GM10847 (cell line): ENCODE data around the gene RINL.

Experiments
- POLR2A ChIP-seq: IDR thresholded peaks from 2 replicates; pipeline ENCODE4 v1.6.1; 2011; ENCODE audit not compliant: insufficient read length; ENCODE audit errors: extremely low read depth

Gene RINL

DNA sequence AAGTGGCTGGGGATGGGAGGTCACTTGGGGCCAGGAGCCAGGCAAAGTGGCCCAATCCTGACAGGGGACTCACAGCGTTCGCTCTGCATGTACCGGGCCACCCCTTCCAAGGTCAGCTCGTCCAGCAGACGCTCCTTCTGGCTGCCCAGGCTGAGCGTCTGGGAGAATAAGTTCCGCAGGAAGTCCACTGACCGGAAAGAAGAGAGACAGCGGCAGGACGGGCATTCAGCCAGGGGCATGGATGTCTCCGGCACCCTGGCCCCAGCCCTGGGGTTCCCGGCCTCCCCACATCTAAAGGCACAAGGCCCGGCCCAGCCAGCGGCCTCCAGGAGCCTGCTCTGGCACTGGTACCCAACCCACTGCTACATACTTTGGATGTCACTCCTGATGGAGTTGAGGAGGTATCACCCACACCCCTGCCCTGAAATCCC, 15.3 kb upstream of the RINL start:
- TF ChIP-seq POLR2A: no peak

DNA sequence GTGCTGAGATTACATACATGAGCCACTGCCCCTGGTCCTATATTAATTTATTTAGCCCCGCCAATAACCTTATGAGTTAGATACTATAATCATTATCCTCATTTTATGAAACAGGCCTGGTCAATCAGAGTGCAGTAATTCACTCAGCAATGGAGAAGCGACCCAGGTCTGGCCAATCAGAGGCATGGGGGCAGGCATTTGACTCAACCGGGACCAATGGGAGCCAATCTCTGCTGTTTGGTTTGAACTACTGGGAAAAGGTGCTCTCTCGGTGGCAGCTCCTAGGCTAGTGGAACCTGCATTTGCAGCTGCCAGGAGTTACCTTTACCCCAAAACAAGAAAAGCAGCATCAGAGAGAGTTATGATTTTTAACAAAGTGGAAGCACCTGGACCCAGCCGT, 14.8 kb upstream of the RINL start:
- TF ChIP-seq POLR2A: no peak

DNA sequence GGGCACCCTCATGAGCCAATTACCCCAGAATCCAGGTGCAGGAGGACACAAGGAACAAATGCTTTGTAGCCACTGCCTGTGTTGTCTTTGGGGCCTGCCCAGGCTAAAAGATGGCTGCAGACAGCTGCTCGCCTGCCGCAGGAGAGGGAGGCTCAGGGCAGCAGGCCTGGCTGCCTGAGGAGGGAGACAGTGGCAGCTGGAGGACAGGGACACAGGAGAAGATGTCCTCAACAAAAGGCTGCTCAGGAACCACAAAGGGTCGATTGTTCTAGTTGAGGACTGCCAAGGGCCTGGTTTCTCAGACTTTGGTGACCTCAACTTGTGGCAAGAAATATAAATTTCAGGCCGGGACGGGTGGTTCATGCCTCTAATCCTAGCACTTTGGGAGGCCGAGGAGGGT, 13.7 kb upstream of the RINL start:
- TF ChIP-seq POLR2A: no peak

DNA sequence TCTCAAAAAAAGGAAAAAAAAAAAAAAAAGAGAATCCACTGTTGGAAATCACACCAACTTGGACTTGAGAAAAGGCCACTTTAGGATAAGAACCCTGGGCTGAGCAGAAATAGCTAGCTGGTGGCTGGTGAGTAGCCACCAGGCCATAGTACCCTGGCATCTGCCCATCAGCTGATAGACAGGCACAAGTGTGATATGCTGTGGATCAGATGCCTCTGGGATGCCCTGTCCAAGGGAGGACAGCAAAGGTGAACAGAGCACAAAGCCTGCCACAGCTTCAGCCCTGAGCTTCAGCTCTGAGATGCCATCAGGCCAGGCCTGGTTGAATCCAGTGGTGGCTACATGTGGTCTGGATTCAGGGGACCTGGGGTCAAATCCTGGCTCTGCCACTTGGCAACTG, 12.6 kb upstream of the RINL start:
- no peak for TF ChIP-seq POLR2A

DNA sequence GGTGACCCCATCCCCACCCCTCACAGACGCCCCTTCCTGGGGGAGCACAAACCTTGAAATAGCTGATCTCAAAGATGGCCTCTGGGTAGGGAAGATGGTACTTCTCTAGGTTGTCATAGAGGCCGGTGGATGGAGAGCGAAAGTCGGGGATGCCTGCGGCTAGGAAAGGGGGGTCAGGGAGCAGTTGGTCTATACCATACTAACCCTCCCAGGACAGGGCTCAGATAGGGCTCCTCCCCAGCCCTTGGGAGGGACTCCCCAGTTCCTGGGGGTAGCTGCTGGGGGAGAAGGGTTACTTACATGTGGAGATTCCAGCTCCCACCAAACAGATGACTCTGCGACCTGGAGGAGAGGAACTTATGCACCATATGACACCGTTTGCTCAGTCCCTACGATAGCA, 11.7 kb upstream of the RINL start:
- TF ChIP-seq POLR2A: no peak

DNA sequence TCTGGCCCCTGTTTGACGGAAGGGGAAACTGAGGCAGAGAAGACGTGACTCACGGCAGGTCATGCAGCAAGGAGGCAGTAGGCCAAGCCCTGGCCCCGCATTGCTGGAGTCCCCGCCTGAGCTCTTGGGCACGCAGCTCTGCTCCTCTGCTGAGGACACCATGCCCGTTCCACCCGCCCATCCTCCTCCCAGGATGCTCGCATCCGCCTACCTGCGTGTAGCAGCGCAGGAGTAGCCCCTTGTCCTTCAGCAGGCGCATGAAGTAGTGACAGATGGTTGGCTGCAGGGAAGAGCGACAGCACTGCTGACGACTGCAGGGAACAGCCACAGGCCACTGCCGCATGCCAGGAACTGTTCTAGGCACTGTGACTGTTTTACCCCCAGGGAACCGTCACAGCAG, 10.8 kb upstream of the RINL start:
- no peak for TF ChIP-seq POLR2A

DNA sequence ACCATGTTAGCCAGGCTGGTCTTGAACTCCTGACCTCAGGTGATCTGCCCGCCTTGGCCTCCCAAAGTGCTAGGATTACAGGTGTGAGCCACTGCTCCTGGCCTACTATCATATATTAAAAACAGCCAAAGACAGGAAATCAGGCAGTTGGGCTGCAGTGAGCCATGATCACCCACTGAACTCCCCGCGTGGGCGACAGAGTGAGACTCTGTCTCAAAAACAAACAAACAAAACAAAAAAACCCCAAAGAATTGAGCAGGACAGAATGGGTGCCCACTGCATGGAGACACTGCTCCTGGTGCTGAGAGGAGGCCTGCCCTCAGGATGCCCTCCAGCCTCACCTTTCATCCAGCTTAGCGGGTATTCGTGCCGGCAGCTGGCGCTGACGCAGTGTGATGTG, 5.2 kb upstream of the RINL start:
- TF ChIP-seq POLR2A: no peak

DNA sequence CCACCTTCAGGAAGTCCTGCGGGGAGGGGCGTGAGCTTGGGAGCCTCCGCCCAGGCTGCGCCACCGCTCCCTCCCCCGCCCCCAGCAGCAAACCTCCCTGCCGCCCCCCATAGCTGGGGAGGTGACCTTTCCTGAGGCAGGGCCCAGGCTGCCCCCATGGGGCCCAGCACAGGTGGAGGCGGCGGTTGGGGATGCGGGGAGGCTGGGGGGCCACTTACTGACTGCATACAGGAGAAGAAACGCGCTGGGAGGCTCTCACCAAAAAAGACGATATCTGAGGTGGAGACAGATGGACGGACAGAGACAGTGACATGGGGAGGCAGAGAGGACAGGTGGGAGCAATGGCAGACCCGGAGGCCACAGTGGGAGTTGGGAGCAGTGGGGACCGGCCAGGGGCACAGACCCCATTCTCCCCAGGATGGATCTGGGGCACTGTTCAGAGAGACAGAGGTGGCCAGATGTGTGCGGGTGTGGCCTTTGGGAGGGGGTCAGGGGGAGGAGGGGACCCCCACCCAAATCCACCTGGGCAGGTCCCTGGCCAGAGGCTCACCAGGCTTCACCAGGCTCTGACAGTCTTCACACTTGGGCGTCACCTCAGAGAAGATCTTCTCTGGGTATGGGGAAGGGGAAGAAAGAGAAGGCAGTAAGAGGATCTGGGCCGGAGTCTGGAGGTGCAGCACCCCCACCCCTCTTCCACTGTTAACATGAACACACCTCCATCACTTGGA, 3.0 kb upstream of the RINL start:
- TF ChIP-seq POLR2A: no peak

DNA sequence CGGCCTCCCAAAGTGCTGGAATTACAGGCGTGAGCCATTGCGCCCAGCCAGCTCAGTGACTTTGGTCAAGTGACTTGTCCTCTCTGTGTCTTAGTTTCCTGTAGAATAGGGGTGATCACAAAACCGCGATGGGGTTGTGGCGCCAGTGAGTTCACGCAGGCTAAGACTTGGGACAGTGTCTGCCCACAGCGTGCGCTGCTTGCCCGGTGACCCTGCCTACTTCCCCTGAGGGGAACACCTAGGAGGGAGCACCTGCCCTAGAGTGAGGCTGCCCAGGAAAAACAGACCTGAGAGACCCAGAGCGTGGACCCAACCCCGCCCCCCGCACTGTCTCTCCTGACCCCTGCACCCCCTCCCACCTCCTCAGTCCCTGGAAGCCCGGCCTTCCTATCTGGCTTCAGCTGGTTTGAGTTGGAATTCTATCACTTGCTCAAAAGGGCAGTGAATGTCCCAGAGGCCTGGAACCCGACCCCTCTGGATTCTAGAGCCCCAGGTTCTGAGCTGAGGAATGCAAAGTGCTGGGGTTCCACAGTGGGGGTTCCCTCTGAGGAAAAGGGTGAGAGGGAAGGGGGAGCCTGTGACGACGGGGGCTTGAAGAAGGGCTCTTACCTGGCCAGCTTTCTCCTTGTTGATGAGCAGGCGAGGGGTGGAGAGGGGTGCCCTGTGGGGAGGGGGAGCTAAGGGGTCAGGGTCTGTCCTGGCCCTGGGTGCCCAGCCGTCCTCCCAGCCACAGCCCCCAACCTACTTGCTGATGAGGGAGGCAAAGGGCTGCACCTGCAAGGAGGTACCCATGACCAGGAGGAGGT, 2.2 kb upstream of the RINL start:
- TF ChIP-seq POLR2A: no peak

DNA sequence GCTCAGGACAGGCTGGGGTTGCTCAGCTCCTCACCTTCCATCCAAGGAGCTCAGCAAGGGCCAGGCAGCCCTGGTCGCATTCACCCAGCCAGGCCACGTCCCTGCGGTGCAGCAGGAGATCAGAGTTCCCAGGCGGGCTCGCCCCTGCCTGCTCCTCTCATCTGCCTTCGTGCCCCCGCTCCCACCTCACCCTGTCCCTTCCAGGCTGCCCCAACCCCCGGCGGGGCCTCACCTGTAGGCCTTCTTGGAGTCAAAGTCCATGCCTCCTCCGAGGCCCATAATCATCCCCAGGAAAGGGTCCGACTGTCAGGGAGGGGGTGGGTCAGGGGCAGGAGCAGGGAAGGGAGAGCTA, 1.3 kb upstream of the RINL start:
- no peak for TF ChIP-seq POLR2A

DNA sequence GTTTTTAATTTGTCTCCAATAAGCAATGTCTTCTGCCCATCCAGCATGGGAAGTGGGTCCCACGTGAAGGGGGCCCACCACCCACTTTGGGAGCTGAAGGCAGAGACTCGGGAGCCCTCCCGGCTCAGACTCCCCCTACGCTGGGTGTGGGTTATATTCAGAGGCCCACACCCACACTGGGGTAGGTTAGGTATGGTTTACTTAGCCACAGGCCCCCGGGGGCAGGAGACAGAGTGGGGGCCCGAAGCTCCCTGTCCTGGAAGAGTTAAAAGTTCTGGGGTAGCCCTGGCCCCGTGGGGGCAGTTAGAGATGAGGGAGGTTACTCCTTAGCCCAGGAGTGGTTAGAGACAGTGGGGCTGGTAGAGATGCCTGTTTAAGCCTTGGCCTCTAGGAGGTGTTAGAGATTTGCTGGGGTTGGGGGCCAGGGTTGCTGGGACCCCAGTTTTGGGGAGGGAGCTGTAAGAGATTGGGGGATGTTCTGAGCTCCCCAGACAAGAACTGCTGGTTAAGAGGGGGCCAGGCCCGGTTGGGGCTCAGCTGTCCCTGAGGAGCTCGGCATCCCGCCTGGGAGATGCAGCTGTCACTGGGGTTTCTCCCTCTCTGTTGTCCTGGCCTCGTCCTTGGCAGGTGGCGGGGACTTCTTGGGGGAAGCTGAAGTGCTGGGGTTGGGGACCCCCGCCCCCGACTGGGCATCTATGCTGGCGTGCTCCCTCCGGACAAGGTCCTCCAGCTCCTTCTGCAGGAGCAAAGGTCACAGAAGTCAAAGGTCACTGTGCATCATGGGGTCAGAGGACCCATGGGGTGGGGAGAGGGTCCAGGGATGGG, 712 bp upstream of the RINL start:
- no peak for TF ChIP-seq POLR2A

DNA sequence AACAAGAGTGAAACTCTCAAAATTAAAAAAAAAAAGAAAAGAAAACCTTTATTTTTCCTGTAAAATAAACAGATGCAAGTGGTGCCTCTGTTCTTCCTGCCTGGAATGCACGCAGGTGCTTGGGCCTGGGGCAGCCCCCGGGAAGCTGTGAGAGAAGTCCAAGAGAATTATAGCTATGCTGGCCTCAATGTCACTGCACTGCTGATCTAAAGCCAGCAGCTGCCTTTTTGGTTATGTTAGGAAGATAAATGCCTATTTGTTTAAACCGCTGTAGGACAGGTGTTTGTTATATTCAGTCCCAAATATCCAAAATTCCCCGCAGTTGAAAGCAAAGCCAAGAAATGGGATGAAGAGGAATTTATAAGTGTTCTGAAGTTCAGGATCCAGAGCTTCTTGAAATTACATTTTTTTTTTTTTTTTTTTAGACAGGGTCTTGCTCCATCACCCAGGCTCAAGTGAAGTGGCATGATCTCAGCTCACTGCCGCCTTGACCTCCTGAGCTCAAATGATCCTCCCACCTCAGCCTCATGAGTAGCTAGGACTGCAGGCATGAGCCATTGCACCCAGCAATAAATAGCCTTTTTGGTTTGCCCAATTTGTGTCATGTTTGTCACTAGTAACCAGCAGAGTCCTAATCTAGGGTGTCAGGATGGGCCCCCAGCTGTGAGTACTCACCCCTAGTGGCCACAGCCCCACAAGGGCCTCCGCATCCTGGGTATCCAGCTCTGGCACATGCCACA, 2.2 kb downstream of the RINL start:
- TF ChIP-seq POLR2A: no peak

DNA sequence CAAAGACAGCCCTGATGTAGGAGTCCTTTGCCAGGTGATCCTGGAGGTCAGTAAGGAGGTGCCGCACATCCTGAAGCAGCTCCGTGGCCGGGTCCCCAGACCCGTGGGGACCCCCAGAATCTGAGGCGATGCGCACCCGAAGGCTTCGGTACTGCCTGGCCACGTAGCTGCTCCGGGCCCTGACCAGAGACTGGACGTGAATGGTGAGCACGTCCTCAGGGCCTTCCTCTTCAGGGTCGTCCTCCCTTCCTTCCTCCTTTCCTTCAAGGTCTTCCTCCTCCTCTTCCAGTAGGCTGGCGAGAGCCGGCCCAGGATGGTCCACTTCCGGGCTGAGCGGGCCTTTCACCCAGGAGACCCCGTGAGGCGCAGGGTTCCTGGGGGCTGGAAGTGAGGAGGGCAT, 7.5 kb downstream of the RINL start:
- no peak for TF ChIP-seq POLR2A

DNA sequence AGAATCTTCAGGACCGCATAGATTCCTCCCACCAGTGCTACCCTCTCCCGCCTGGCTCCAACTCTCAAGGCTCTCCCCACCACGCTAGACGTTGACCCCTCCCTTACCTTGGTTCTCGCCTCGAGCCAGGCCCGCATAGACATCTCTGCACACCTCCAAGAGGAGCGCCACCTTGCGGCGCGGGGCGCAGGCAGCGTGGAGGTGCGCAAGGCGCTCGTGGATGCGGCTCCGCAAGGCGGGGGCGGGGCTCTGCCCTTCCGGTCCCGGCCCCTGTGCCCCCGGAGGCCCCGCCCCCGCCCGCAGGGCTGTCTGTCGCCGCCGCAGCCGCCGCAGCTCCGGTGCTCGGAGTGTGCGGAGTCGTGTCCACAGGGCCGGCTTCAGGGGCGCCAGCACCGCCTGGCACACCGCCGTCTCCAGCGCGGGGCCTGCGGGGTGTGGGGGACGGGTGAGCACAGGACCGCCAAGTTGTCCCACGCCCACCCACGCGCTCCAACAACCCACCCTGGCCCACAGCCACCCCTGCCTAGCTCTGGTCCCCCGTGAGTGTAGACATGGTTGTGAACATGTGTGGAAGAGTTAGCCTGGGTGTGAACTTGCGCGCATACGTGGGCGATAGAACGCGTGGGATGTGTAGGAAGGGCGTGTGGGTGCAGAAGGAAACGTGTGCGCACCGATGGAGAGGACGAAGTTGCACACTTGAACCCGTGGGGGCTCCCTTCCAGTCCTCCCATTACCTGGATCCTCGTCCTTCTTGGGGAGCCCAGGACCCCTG, 8.1 kb downstream of the RINL start:
- no peak for TF ChIP-seq POLR2A

DNA sequence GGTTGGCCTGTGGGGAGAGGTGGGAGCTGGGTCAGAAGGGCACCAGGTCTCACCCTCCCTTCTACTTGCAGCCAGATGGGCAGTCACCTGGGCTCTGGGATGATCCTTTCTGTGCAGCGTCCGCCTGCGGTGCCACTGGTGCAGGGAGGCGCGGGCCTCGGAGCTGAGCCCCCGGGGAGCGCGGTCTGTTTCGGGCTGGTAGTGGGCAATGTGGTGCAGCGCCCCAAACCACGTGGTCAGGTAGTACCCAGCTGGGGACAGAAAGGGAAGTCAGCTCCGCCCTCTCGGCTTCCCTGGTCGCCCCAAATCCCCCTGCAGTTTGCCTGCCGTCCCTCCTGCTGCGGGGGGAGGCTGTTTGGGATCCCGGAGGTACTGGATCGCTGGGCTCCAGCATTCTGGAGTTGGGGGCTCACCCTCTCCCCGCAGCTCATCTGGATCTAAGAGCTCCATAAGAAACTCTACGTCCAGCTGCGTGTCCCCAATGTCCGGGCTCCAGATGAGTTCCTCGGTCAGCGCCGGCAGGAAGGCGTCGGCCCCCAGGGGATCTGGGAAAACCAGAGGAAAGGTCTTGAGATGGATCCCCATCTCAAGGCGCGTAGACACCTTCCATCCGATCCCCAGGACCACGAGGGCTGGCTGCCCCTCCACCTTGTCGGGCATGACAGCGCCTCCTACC, 8.8 kb downstream of the RINL start:
- TF ChIP-seq POLR2A: no peak

DNA sequence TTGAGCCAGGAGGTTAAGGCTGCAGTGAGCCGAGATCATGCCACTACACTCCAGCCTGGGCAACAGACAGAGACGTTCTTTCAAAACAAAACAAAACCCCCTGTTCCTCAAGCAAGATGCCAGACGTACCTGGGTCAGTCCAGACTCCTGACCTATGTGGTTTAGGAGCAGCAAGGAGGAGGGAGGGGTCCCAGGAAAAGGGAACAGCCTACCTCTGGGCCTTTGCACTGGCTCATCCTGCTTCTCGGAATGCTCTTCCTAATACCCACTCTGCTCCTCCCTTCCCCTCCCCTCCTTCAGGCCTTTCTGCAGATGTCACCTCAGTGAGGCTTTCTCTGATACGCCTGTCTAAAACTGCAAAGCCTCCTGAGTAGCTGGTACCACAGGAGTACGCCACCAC, 9.5 kb downstream of the RINL start:
- no peak for TF ChIP-seq POLR2A
